T-cell (primary cell): Measurements from ENCODE around the gene DICER1. TPM values are rescaled to one million over a fixed set of nuclear protein-coding genes. Genes with fewer than 3 reads are reported as not detected.

Source experiments
- ATAC-seq, 4 experiments: fragments of 200-7000 bp in 3 of 4; fragments of 150-1000 bp in 1 of 4; cut with Tn5 transposase; replicated peaks in 1 of 4; 1 replicate in 3 of 4; 2 replicates in 1 of 4; pipeline ENCODE4 v1.10.0; 2021; ENCODE audit warnings: moderate library complexity in 3 of 4, mild to moderate bottlenecking in 2 of 4, moderate number of reproducible peaks in 1 of 4
- CTCF ChIA-PET, 2 donors: fragments of 300-600 bp; sonication (Branson Sonifier 250); formaldehyde crosslinking; loops; one replicate each; lab custom pipeline; 2022; ENCODE audit warnings: antibody characterized with exemption in 2 of 2; lab: Charles Lee
- POLR2A ChIA-PET, 2 donors: fragments of 300-600 bp; sonication (Branson Sonifier 250); formaldehyde crosslinking; loops; one replicate each; lab custom pipeline; 2022; ENCODE audit warnings: antibody characterized with exemption in 2 of 2; lab: Charles Lee
- DNase-seq, 35 experiments: peaks; one replicate each; pipeline versions ENCODE4 v3.0.0 to v3.0.0-alpha.2; 2013 to 2023
- H3K27ac ChIP-seq: one replicate; pipeline ENCODE4 v1.5.1; 2013; ENCODE audit warnings: low read length
- H3K27me3 ChIP-seq, 2 experiments: replicated peaks in 1 of 2; 1 replicate in 1 of 2; 2 replicates in 1 of 2; pipeline versions ENCODE4 v1.6.1 to v1.7.0; 2013; ENCODE audit warnings: low read length in 1 of 2, mixed read lengths in 1 of 2; ENCODE audit not compliant: control insufficient read depth in 2 of 2, insufficient read depth in 2 of 2; ENCODE audit errors: extremely low read depth in 1 of 2
- H3K36me3 ChIP-seq, 2 donors: 1 replicate in 1 of 2; 2 replicates in 1 of 2; pipeline versions ENCODE4 v1.6.1 to v1.7.0; 2013; ENCODE audit warnings: low read length in 1 of 2; ENCODE audit not compliant: control insufficient read depth in 2 of 2, insufficient read depth in 1 of 2; ENCODE audit errors: extremely low read depth in 1 of 2
- H3K4me1 ChIP-seq, 2 experiments: 1 replicate in 1 of 2; 2 replicates in 1 of 2; pipeline versions ENCODE4 v1.6.1 to v1.7.0; 2013; ENCODE audit warnings: low read length in 2 of 2, mixed read lengths in 1 of 2; ENCODE audit not compliant: insufficient read depth in 2 of 2, control insufficient read depth in 1 of 2; ENCODE audit errors: extremely low read depth in 1 of 2
- H3K4me3 ChIP-seq, 2 donors: 1 replicate in 1 of 2; 2 replicates in 1 of 2; pipeline versions ENCODE4 v1.5.1 to v1.7.0; 2013; ENCODE audit warnings: mild to moderate bottlenecking in 2 of 2, low read length in 1 of 2, moderate library complexity in 1 of 2; ENCODE audit not compliant: control insufficient read depth in 1 of 2; ENCODE audit errors: extremely low read depth in 1 of 2
- H3K9me3 ChIP-seq: 2 replicates; pipeline ENCODE4 v1.7.0; 2013
- H3K27ac Mint-ChIP-seq, 2 donors: one replicate each; pipeline ENCODE4 v1.8.0; 2020 to 2021; ENCODE audit warnings: mild to moderate bottlenecking in 2 of 2, mixed read lengths in 2 of 2
- H3K27me3 Mint-ChIP-seq, 2 donors: one replicate each; pipeline ENCODE4 v1.8.0; 2021 to 2022; ENCODE audit warnings: mixed read lengths in 2 of 2
- H3K36me3 Mint-ChIP-seq: one replicate; pipeline ENCODE4 v1.8.0; 2021; ENCODE audit warnings: mixed read lengths
- H3K4me1 Mint-ChIP-seq, 3 donors: one replicate each; pipeline ENCODE4 v1.8.0; 2020 to 2022; ENCODE audit warnings: mixed read lengths in 3 of 3, mild to moderate bottlenecking in 1 of 3
- H3K4me3 Mint-ChIP-seq, 3 donors: one replicate each; pipeline ENCODE4 v1.8.0; 2020 to 2022; ENCODE audit warnings: mild to moderate bottlenecking in 3 of 3, mixed read lengths in 3 of 3, moderate library complexity in 3 of 3
- H3K9me3 Mint-ChIP-seq, 3 donors: one replicate each; pipeline ENCODE4 v1.8.0; 2020 to 2022; ENCODE audit warnings: mixed read lengths in 3 of 3
- whole genome bisulfite sequencing: methylation state at CpG from one replicate; pipeline ENCODE4 v1.1.5; 2013; ENCODE audit warnings: missing lambda C conversion rate; ENCODE audit not compliant: insufficient coverage; 5-methylcytosine and 5-hydroxymethylcytosine counted together
- total RNA-seq, 35 experiments: library from RNA in 6 of 35; stranded (reverse) in 6 of 35; fragments of 120-200 nt in 1 of 35; gene quantifications; one replicate each; pipeline versions ENCODE4 v1.2.1 to v1.2.4 and lab custom pipeline; 2013 to 2026

DICER1 gene
- total RNA-seq, 5 donors from 2014 or later (not counting 1 experiment from before 2014, with no cell fraction given) = 40.1 to 62.8 (median 57.8) TPM

GRCh38 chr14:95054346-95055280, 102.7 kb downstream of the DICER1 start:
- Histone ChIP-seq H3K27me3 (peaks cover 0 to 2% of the 10 kb centered on the region in 2 experiments), H3K9me3 (no peaks in the 10 kb centered on the region), H3K4me1 (peaks cover 0 to 8% of the 10 kb centered on the region in 2 experiments), H3K4me3 (no peak overlapping the region), H3K27ac (no peak overlapping the region), H3K36me3 (no peaks in the 10 kb centered on the region)
- WGBS = 81% methylated on average over 12 of the region's 23 CpGs
- H3K9me3 Mint-ChIP-seq = no peaks in the 10 kb centered on the region
- ChIA-PET POLR2A (no interaction called here), CTCF (no interaction called here)
- H3K27ac Mint-ChIP-seq = no peak overlapping the region
- H3K36me3 Mint-ChIP-seq = no peaks in the 10 kb centered on the region
- H3K4me1 Mint-ChIP-seq = peaks cover 3 to 5% (median 5%) of the 10 kb centered on the region in 3 donors
- ATAC-seq = no peak
- peak in 1 of 35 experiments; percentile 10 for DNase-seq
- H3K27me3 Mint-ChIP-seq = peaks cover 0 to 5% of the 10 kb centered on the region in 2 donors
- H3K4me3 Mint-ChIP-seq = no peak overlapping the region

- H3K4me3 ChIP-seq = no peak overlapping the region
- H3K27me3 Mint-ChIP-seq = peaks cover 10 to 14% of the 10 kb centered on the region in 2 donors
- no peaks in the 10 kb centered on the region for H3K9me3 ChIP-seq
- ChIA-PET CTCF (no interaction called here), POLR2A (no interaction called here)
- no peaks in the 10 kb centered on the region for H3K4me1 Mint-ChIP-seq
- peaks cover 0 to 5% of the 10 kb centered on the region in 2 experiments for H3K27me3 ChIP-seq
- no peak overlapping the region for H3K27ac Mint-ChIP-seq
- no peaks in the 10 kb centered on the region for H3K4me1 ChIP-seq
- 86% methylated on average over 14 of the region's 14 CpGs for WGBS
- H3K9me3 Mint-ChIP-seq = no peaks in the 10 kb centered on the region
- H3K4me3 Mint-ChIP-seq = no peak overlapping the region
- no peak for ATAC-seq
- H3K27ac ChIP-seq = no peak overlapping the region
- no peaks in the 10 kb centered on the region for H3K36me3 Mint-ChIP-seq
- peak in 1 of 35 experiments; percentile 20 for DNase-seq
- no peaks in the 10 kb centered on the region for H3K36me3 ChIP-seq
These were observed 105.2 kb downstream of the DICER1 start for GRCh38 chr14:95052016-95052585.

- ATAC-seq (no peak), DNase-seq (no peak)
- Histone ChIP-seq H3K9me3 (no peaks in the 10 kb centered on the region), H3K27me3 (peaks cover 0 to 9% of the 10 kb centered on the region in 2 experiments), H3K4me3 (no peak overlapping the region), H3K4me1 (no peaks in the 10 kb centered on the region), H3K27ac (no peak overlapping the region), H3K36me3 (no peaks in the 10 kb centered on the region)
- Mint-ChIP-seq H3K4me1 (no peaks in the 10 kb centered on the region), H3K36me3 (no peaks in the 10 kb centered on the region), H3K27me3 (peaks cover 13 to 20% of the 10 kb centered on the region in 2 donors), H3K4me3 (no peak overlapping the region), H3K27ac (no peak overlapping the region), H3K9me3 (no peaks in the 10 kb centered on the region)
- ChIA-PET CTCF (no interaction called here), POLR2A (no interaction called here)
These were observed 107.4 kb downstream of the DICER1 start for GRCh38 chr14:95049952-95050351.

GRCh38 chr14:95048771-95049312, 108.5 kb downstream of the DICER1 start:
- CTCF ChIA-PET = no interaction called here
- Mint-ChIP-seq H3K27ac (no peak overlapping the region), H3K4me1 (no peaks in the 10 kb centered on the region), H3K4me3 (no peak overlapping the region), H3K9me3 (no peaks in the 10 kb centered on the region), H3K27me3 (peaks cover 13 to 26% of the 10 kb centered on the region in 2 donors), H3K36me3 (no peaks in the 10 kb centered on the region)
- H3K36me3 ChIP-seq = no peaks in the 10 kb centered on the region
- no peak overlapping the region for H3K27ac ChIP-seq
- peak in 1 of 35 experiments; percentile 20 for DNase-seq
- POLR2A ChIA-PET = no interaction called here
- no peak for ATAC-seq
- no peaks in the 10 kb centered on the region for H3K9me3 ChIP-seq
- no peak overlapping the region for H3K4me3 ChIP-seq
- H3K4me1 ChIP-seq = no peaks in the 10 kb centered on the region
- H3K27me3 ChIP-seq = peaks cover 0 to 13% of the 10 kb centered on the region in 2 experiments
- WGBS = 68% methylated on average over 6 of the region's 10 CpGs

- Mint-ChIP-seq H3K36me3 (no peaks in the 10 kb centered on the region), H3K4me3 (no peak overlapping the region), H3K27me3 (peaks cover 18 to 34% of the 10 kb centered on the region in 2 donors), H3K4me1 (no peaks in the 10 kb centered on the region), H3K9me3 (no peaks in the 10 kb centered on the region), H3K27ac (no peak overlapping the region)
- ChIA-PET POLR2A (no interaction called here), CTCF (no interaction called here)
- DNase-seq (peak in 1 of 35 experiments; percentile 13), ATAC-seq (no peak)
- H3K36me3 ChIP-seq = no peaks in the 10 kb centered on the region
- no peak overlapping the region for H3K4me3 ChIP-seq
- H3K4me1 ChIP-seq = no peaks in the 10 kb centered on the region
- H3K9me3 ChIP-seq = no peaks in the 10 kb centered on the region
- H3K27me3 ChIP-seq = peaks cover 0 to 17% of the 10 kb centered on the region in 2 experiments
- 89% methylated on average over 7 of the region's 7 CpGs for WGBS
- no peak overlapping the region for H3K27ac ChIP-seq
These were observed 109.6 kb downstream of the DICER1 start for GRCh38 chr14:95047754-95048153.

- H3K27ac Mint-ChIP-seq = no peak overlapping the region
- CTCF ChIA-PET = no interaction called here
- H3K27me3 Mint-ChIP-seq = peaks cover 19 to 34% of the 10 kb centered on the region in 2 donors
- Histone ChIP-seq H3K9me3 (no peaks in the 10 kb centered on the region), H3K4me3 (no peak overlapping the region), H3K4me1 (no peaks in the 10 kb centered on the region), H3K27me3 (peaks cover 0 to 17% of the 10 kb centered on the region in 2 experiments), H3K27ac (no peak overlapping the region), H3K36me3 (no peaks in the 10 kb centered on the region)
- H3K4me1 Mint-ChIP-seq = no peaks in the 10 kb centered on the region
- H3K36me3 Mint-ChIP-seq = no peaks in the 10 kb centered on the region
- ATAC-seq (no peak), DNase-seq (peak in 1 of 35 experiments; percentile 18)
- no peaks in the 10 kb centered on the region for H3K9me3 Mint-ChIP-seq
- H3K4me3 Mint-ChIP-seq = no peak overlapping the region
- 87% methylated on average over 24 of the region's 28 CpGs for WGBS
- POLR2A ChIA-PET = no interaction called here
These were observed 110.3 kb downstream of the DICER1 start for GRCh38 chr14:95046711-95047681.
